ENCODE results near the gene CDA.

DNA sequence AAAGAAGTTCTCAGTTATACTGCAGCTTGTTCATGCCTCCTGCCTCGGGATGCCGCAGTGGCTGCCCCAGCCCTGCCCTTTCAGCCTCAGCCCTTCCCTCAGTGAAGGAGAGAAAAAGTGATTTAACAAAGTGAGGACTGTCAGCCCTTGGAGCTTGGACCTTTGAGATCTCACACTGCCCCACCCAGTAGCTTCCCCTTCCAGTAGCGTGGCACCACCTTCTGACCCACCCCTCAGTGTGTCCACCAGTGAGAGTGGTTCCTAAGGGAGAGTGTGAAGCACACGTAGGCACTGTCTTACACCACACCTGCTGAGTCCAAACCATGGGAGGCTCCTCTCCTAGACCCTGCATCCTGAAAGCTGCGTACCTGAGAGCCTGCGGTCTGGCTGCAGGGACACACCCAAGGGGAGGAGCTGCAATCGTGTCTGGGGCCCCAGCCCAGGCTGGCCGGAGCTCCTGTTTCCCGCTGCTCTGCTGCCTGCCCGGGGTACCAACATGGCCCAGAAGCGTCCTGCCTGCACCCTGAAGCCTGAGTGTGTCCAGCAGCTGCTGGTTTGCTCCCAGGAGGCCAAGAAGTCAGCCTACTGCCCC lies at the start of gene CDA:
- TF ChIP-seq CHD1 (IDR thresholded peaks at IDR 0.05; ENCODE audit: low read depth, low read length) (no peak), BMI1 (IDR thresholded peaks at IDR 0.05; ENCODE audit: borderline replicate concordance) (no peak), BCL11A (IDR thresholded peaks at IDR 0.05; ENCODE audit: low read depth, low read length) (no peak), ETV6 (conservative IDR thresholded peaks at IDR 0.05 in 1 of 2, IDR thresholded peaks at IDR 0.05 in 1 of 2; ENCODE audit: borderline replicate concordance in 1 of 2, low read depth in 1 of 2) (no peak)
- TF ChIP-seq, protein P1, sequence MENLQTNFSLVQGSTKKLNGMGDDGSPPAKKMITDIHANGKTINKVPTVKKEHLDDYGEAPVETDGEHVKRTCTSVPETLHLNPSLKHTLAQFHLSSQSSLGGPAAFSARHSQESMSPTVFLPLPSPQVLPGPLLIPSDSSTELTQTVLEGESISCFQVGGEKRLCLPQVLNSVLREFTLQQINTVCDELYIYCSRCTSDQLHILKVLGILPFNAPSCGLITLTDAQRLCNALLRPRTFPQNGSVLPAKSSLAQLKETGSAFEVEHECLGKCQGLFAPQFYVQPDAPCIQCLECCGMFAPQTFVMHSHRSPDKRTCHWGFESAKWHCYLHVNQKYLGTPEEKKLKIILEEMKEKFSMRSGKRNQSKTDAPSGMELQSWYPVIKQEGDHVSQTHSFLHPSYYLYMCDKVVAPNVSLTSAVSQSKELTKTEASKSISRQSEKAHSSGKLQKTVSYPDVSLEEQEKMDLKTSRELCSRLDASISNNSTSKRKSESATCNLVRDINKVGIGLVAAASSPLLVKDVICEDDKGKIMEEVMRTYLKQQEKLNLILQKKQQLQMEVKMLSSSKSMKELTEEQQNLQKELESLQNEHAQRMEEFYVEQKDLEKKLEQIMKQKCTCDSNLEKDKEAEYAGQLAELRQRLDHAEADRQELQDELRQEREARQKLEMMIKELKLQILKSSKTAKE (IDR thresholded peaks at IDR 0.05; ENCODE audit: low read depth, poor library complexity, severe bottlenecking), result no peak
- TF ChIP-seq, protein P2, sequence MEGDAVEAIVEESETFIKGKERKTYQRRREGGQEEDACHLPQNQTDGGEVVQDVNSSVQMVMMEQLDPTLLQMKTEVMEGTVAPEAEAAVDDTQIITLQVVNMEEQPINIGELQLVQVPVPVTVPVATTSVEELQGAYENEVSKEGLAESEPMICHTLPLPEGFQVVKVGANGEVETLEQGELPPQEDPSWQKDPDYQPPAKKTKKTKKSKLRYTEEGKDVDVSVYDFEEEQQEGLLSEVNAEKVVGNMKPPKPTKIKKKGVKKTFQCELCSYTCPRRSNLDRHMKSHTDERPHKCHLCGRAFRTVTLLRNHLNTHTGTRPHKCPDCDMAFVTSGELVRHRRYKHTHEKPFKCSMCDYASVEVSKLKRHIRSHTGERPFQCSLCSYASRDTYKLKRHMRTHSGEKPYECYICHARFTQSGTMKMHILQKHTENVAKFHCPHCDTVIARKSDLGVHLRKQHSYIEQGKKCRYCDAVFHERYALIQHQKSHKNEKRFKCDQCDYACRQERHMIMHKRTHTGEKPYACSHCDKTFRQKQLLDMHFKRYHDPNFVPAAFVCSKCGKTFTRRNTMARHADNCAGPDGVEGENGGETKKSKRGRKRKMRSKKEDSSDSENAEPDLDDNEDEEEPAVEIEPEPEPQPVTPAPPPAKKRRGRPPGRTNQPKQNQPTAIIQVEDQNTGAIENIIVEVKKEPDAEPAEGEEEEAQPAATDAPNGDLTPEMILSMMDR (IDR thresholded peaks at IDR 0.05 in 2 of 3, conservative IDR thresholded peaks at IDR 0.05 in 1 of 3; ENCODE audit: control insufficient read depth in 2 of 3, extremely low read depth in 1 of 3, insufficient read depth in 1 of 3, low read depth in 3 of 3, low read length in 3 of 3), result no peak
